HG03025 (cell line): ENCODE results near the gene SIRPB2.
A peak's percentile ranks its signal among the peaks of the same experiment; 100 is the strongest.

ENCODE experiments used
- ATAC-seq: cut with Tn5 transposase; IDR thresholded peaks from one replicate; pipeline ENCODE4 v1.9.1; 2021; ENCODE audit warnings: mild to moderate bottlenecking, moderate library complexity; ENCODE audit not compliant: unreplicated experiment, low FRiP score

The SIRPB2 gene

DNA sequence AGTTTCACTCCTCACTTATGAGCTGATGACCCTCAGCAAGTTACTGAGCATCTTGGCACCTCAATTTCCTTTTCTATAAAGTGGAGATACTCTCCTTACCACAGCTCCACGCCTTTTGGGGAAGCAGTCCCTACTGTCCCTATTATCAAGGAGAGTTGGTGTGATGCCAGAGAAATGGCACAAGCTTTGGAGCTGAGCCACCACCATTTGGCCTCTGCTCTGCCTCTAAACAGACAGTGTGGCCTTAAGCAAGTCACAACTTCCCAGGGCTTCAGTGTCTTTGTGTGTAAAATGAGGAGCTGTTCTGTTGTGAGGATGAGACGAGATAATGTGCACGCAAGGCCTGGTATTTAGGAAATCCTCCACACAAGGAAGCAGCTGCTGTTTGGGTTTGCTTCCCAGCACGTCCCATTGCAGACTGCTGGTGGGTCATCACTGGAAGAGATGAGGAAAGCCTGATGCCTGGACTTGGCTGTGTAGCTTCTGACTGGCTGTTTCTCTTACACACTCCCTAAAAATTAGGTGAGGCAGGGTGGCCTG is 43.1 kb downstream of the SIRPB2 start:
- ATAC-seq: no peak

DNA sequence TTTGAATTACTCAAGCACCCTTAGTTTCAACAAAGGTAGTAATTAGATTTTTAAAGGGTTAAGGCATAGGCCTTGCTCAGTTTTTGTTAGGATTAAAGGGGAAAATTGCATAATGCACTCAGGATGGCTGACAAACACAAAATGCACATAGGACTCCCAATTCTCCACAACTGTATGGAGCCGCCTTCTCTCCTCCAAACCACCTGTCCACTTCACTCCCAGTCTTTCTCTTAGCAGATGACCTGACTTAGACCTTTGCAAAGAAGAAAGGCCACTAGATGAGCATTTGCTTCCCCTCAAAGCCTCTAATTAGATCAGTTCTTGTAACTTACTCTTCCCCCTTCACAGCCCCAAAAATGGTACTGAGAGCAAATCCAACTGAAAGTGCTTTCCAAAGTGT is 44.7 kb downstream of the SIRPB2 start:
- no peak for ATAC-seq

DNA sequence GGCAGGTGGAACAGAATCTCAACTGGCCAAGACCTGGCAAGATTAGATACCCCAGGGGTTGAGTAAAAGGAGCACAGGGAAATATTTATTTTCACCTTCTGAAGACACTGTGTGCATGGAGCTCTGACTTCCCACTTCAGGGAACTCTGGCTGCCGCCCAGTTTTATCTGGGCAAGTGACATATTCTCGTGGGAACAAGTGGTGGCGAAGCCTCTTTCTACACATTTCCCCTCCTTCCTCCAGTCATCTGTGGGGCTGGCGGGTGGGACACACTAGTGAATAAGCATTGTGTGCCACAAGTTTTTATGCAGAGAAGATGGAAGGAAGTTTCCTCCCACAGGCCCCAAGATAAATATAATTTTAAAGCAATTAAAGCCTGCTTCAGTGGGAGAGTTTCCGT is 48.1 kb downstream of the SIRPB2 start:
- ATAC-seq: no peak

DNA sequence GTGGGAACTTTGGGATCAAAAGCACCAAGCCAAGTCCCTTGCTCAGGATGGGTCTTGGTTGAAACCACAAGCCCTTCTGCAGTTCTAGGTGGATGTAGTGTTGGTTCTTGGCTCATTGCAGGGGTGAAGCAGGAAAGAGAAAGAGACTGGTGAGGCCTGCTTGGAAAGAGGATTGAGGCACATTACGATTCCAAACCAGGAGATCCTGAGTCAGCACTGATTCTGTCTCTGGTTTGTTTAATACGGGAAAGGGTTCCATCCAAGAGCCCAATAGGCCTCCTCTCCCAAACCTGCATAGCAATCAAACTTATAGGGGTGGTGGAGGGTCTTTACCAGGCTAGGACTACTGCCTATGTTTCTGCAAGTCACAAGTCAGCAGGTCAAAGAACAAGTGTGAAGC is 48.9 kb downstream of the SIRPB2 start:
- ATAC-seq: no peak

DNA sequence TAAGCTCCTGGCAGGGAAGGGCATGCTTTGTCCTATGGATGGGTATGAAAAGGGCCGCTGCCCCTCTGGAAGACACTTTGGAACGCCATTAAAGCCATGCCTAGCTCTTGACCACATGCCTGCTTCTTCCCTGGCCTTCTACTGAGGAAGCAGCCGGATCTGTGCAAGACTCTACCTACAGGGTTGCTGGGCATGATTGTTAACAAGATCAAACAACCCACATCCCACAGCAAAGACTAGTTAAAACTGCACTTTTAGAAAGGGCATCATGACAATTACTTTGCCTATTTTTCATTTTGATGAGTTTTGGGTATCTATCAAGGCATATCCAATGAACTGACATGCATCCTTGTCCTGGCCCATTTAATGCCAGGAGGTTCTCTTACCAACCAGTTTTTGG is 50.1 kb downstream of the SIRPB2 start:
- ATAC-seq: no peak

DNA sequence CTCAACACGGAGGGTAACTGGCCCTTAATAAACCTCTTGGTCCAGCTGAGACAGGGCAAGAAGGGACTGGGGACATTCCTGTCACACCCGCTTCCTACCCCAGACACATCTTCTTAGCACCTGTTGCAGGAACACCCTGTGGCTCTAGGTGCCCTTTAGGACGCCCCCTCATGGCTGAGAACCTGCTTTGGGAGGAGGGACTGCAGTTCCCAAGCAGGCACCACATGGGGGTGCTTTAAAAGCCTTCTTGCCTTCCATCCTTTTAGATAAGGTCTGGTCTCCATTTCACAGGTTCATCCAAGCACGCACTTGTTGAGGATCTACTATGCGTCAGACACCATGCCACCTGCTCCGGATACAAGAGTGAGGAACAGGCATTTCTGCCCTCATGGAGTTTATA is 51.2 kb downstream of the SIRPB2 start:
- no peak for ATAC-seq

DNA sequence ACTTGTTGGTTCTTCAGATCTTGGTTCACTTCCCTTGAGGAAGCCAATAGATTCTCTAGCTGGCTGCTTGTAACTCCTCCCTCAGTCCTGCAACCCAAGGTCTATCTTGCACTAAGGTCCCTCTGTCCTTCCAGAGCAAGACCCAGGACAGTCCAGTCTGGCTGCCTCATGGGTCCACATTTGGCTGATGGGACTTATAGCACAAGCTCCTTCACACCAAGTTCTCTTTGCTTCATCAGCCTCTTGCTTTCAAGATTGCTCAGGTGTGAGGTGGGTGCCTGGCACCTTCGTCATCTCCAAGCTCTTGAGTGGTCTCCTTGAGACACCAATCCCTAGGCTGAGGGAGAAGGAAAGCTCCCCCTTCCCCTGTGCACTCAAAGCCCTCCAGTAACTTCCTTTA is 52.9 kb downstream of the SIRPB2 start:
- ATAC-seq: no peak

DNA sequence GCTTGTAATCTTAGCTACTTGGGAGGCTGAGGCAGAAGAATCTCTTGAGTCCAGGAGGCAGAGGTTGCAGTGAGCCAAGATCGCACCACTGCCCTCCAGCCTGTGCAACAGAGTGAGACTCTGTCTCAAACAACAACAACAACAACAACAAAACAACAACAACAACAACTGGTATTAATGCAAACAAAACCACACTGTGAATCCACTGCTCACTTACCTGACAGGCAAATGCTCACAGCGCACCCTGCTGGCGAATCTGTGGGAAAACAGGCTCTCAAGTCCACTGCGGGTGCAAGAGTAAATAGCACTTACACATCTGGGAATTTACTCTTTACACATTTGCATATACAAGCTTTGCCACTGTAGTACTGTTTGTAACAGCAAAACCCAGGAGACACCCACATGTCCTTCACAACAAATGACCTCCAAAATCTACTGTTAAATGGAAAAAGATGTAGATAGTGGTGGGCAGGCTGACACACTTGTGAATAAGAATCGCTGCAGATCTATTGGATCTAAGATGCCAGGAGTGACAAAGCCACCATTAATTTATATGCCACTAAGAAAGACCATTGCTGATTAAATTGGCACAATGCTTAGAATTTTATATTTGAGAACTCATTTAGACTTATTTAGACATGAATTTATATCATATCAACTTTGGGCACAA is 53.9 kb downstream of the SIRPB2 start:
- ATAC-seq: no peak

DNA sequence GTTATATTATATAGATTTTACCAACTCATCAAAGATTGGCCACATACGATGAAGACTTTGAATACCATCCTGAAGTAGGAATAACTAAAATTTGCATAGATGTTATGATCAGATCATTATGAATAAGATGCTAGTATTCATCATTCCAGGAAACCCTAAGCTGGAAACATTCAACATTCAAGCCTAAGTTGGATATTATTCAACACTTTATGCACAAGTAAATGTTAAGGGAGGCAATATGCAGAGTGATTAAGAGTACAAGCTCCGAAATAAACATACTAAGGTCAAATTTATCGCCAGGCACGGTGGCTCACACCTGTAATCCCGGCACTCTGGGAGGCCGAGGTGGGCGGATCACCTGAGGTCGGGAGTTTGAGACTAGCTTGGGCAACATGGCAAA is 55.0 kb downstream of the SIRPB2 start:
- ATAC-seq: no peak

DNA sequence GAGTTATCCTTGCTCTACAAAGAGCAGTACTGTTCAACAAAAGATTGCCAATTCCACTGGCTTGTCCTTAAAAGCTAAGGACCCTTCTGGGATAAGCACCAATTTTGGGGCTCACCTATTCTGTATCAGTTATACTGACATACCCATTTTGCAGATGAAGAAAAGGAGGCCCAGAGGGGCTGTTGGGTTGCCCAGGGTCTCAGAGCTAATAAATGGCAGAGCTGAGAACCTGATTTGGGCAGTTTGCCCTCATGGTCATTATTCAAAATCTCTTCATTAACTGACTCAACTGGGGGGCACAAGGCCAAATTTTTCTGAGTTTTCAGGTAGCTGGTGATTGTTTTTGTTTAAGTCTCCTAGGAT is 55.9 kb downstream of the SIRPB2 start:
- no peak for ATAC-seq

DNA sequence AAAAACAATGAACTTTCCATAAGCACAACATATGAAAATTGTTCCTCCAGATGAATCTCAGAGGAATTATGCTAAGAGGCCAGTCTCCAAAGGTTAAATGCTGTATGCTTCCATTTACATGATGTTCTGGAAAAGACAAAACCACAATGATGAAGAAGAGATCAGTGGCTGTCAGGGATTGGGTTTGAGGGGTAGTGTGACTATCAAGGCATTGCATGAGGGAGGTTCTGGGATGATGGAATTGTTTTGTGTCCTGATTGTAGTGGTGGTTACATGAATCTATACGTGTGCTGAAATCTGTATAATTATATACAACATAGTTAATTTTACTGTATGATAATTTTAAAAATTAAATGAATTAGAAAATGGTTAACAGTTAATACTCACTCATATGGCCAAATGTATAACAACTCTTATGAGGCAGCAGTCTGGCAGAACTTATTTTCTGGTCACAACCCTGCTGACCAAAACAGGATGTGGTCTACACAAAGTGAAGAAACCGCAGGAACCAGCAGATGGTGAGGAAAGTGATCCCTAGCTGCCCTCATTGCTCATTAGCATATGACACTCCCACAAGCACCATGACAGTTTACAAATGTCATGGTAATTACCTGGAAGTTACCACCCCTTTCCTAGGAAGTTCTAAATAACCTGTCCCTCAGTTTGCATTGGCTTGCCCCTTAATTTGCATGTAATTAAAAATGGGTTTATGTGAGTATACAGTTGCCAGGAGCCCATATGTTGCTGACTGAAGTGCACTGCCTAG is 56.5 kb downstream of the SIRPB2 start:
- peak; percentile 80 for ATAC-seq

DNA sequence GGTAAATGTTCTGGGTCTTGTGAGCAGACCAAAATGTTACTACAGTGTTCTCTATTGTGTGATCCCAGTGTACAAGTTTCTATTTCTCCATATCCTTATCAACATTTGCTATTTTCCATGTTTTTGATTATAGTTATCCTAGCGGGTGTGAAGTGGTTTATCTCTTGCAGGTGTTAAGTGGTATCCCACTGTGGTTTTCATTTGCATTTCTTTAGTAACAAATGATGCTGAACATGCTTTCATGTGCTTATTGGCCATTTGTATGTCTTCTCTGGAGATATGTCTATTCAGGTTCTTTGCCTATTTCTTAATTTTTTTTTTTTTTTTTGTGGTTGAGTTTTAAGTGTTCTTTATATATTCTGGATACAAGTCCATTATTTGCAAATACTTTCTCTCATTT is 60.1 kb downstream of the SIRPB2 start:
- no peak for ATAC-seq

DNA sequence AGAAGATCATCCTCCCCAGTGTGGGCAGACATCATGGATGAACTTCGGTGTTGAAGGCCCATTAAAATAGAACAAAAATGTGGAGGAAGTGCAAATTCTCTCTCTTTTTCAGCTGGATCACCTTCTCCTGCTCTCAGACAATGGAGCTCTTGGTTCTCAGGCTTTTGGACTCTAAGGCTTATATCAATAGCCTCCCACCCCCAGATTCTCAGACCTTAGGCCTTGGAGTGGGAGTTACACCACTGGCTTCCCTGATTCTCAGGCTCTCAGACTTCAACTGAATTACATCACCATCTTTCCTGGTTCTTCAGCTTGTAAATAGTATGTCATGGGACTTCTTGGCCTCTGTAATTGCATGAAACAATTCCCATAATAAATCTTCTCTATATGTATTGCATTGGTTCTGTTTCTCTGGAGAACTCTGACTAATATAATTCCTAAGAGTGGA is 61.2 kb downstream of the SIRPB2 start:
- ATAC-seq: no peak

DNA sequence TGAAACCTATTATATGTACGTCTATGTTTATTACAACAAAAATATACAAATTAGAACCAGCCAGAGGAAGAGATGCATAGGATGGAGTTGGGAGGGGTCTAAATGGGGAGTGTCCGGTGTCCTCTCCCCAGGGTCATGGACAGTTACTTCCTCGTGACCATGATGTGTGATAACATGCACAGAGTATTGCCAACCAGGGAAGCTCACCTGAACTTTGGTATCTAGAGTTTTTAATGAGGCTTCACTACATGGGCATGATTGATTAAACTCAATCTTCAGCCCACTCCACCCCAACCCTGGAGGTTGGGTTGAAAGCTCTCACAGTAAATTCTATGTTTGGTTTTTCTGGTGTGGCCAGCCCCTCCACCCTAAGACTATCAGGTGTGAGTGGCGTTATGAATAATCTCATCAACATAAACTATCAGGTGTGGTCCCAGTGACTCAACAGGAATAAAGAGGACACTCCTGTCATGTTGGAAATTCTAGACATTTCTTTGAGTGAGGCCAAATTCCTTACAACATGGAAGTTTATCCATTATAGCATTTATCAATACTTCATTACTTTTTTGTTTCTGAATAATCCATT is 62.0 kb downstream of the SIRPB2 start:
- no peak for ATAC-seq

DNA sequence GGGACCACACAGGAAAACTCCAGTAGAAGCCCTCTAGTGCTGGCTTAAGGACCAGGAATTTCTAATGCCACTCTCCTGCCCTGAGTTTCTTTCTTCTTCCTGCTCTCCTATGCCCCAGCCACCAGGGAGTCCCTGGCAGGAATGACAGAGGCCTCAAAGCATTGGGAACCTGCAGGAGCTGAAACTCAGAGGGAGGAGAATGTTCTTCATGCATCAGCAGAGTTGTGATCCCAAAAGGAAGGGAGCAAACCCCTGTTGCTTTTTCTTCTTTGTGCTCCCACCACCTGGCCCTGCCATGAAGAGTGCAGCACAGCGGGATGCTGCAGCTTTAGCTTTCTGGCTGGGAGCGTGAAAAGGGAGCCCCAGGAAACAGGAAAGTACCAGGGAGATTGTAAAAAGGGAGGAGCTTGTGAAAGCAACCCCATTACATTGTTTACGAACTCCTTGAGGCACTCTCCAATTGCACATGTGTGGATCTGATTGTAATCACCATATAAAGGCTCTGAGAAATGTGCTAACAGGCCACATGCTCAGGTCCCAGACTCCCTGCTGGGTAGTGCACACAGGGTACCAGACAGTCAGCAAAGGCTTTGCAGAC is 63.7 kb downstream of the SIRPB2 start:
- ATAC-seq: no peak

DNA sequence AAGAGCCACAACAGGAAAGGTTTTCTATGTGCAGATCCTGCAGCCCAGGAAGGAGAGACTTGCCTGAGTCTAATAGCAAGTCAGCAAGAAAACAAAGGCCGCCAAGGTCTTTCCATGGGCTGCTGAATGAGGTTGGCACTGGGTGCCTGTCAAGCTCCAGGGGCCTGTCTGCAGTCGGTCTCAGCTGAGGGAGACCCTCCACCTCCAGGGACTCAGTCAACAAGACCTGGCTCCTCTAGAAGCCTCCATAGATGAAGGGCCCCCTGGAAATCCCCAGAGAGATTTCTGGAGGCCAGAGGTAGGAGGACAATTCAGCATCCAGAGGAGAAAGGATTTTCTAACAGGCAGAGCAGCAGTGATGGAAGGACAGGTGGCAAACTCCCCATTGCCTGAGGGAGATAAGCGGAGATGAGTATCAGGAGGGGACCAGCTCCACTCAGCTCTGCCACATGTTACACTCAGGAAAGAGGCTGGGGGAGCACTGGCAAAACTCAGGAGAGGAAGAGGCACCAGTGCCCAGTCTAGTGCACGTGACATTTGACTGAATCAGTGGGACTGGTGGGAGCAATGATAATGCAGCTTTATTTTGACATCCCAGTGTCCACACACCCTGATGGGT is 64.9 kb downstream of the SIRPB2 start:
- ATAC-seq: no peak
